ENCODE measurements around the gene TJP3. TPM values are rescaled to one million over a fixed set of nuclear protein-coding genes. Genes with fewer than 3 reads are reported as not detected.

Gene TJP3
- total and polyA plus RNA-seq, 7 experiments from 2014 or later, result 1.2 to 20.1 (median 16.1) TPM

GRCh38 chr19:3721131-3721886 lies 13.1 kb downstream of the TJP3 start:
- intact Hi-C loops (cut with micrococcal nuclease), result loop anchor here in 1 of 2 donors (1.0 to 2.0 kb wide), 2 partner anchors 21 to 41 kb away; partner anchors contain the start of genes MRPL54 and PIP5K1C
- CTCF ChIA-PET, result interaction anchor here (2.3 kb wide), 1 partner anchor 42 kb away, joined by 9 read pairs; the partner anchor contains the start of gene MRPL54
- Histone ChIP-seq H3K4me3 (ENCODE audit: low read length) (peak overlapping the region; percentile 61), H3K27me3 (ENCODE audit: control insufficient read depth in 2 of 2, insufficient read depth in 2 of 2, low read length in 2 of 2) (peaks cover 0 to 3% of the 10 kb centered on the region in 2 donors), H3K9me3 (ENCODE audit: control insufficient read depth in 2 of 3, low read length in 3 of 3) (no peaks in the 10 kb centered on the region), H3K27ac (ENCODE audit: low read depth, low read length) (no peak overlapping the region), H3K36me3 (ENCODE audit: control insufficient read depth in 2 of 3, insufficient read depth in 3 of 3, low read length in 3 of 3) (no peaks in the 10 kb centered on the region), H3K4me1 (ENCODE audit: control insufficient read depth in 2 of 2, insufficient read depth in 2 of 2, low read length in 2 of 2) (peaks cover 9 to 15% of the 10 kb centered on the region in 2 donors)
- POLR2A ChIA-PET, result interaction anchor here (1.1 to 2.0 kb wide), 3 partner anchors 33 to 101 kb away, joined by 3 to 15 read pairs (median 6); partner anchors contain the start of genes APBA3 and MRPL54
- Mint-ChIP-seq H3K27me3 (peaks cover 0 to 54% (median 0%) of the 10 kb centered on the region in 5 donors), H3K9me3 (no peaks in the 10 kb centered on the region), H3K36me3 (no peaks in the 10 kb centered on the region), H3K4me1 (peaks cover 0 to 21% (median 8%) of the 10 kb centered on the region in 7 donors), H3K4me3 (peak overlapping the region; percentile 68 to 87 (median 81)), H3K27ac (peak overlapping the region in 1 of 9 donors; percentile 4)
- ATAC-seq, result peak; percentile 99
- DNase-seq, result peak; percentile 72 to 88 (median 83)

GRCh38 chr19:3721887-3722442 lies 13.8 kb downstream of the TJP3 start:
- H3K9me3 Mint-ChIP-seq, result no peaks in the 10 kb centered on the region
- H3K27ac Mint-ChIP-seq, result peak overlapping the region in 5 of 9 donors; percentile 41 to 87 (median 71)
- intact Hi-C loops (cut with micrococcal nuclease), result loop anchor here in 1 of 2 donors (1.0 to 2.0 kb wide), 2 partner anchors 21 to 40 kb away; partner anchors contain the start of genes MRPL54 and PIP5K1C
- H3K36me3 Mint-ChIP-seq, result no peaks in the 10 kb centered on the region
- no peaks in the 10 kb centered on the region for H3K36me3 ChIP-seq (ENCODE audit: control insufficient read depth in 2 of 3, insufficient read depth in 3 of 3, low read length in 3 of 3)
- CTCF ChIA-PET, result interaction anchor here (2.3 kb wide), 1 partner anchor 41 kb away, joined by 9 read pairs; the partner anchor contains the start of gene MRPL54
- H3K4me1 ChIP-seq (ENCODE audit: control insufficient read depth in 2 of 2, insufficient read depth in 2 of 2, low read length in 2 of 2), result peaks cover 9 to 15% of the 10 kb centered on the region in 2 donors
- no peaks in the 10 kb centered on the region for H3K9me3 ChIP-seq (ENCODE audit: control insufficient read depth in 2 of 3, low read length in 3 of 3)
- no peak overlapping the region for H3K27ac ChIP-seq (ENCODE audit: low read depth, low read length)
- H3K4me3 ChIP-seq (ENCODE audit: low read length), result peak overlapping the region; percentile 61
- ATAC-seq, result no peak
- H3K27me3 Mint-ChIP-seq, result peaks cover 0 to 54% (median 0%) of the 10 kb centered on the region in 5 donors
- peak overlapping the region in 9 of 10 donors; percentile 76 to 87 (median 81) for H3K4me3 Mint-ChIP-seq
- no peak for DNase-seq
- H3K27me3 ChIP-seq (ENCODE audit: control insufficient read depth in 2 of 2, insufficient read depth in 2 of 2, low read length in 2 of 2), result peaks cover 0 to 3% of the 10 kb centered on the region in 2 donors
- POLR2A ChIA-PET, result interaction anchor here (0.7 to 2.0 kb wide), 4 partner anchors 34 to 194 kb away, joined by 3 to 15 read pairs (median 4); partner anchors contain the start of genes APBA3 and MRPL54
- peaks cover 0 to 21% (median 8%) of the 10 kb centered on the region in 7 donors for H3K4me1 Mint-ChIP-seq

DNA sequence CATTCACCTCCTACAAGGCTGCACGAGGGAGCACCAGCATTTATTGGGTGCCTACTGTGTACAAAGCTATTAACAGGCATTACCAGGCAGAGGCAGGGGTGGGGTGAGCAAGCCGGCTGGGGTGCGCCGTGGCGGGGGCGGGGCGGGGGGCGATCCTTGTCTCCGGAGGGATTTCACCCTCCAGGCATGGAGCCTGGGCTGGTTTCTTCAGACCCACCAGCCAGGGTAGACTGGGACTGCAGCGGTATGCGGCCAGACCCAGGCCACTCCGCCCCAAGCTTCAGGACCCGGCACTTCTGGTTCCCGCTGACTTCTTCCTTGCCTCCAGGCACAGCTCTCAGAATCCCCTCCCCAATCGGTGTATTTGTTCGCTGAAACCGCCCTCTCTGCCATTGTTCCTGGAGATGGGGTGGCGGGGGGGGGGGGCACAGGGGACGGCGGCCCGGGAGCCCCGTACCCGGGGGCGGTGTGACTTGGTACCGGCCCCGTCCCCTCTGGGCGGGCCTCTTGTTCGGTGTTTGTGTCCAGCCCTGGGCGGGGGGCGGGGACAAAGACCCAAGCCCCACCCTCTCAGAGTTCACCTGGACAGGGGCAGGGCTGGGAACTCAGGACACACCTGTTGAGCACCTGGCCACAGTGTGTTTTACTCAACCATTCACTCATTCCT lies 14.4 kb downstream of the TJP3 start:
- Mint-ChIP-seq H3K27me3 (peaks cover 0 to 54% (median 0%) of the 10 kb centered on the region in 5 donors), H3K4me3 (peak overlapping the region in 9 of 10 donors; percentile 76 to 87 (median 81)), H3K36me3 (no peaks in the 10 kb centered on the region), H3K4me1 (peaks cover 0 to 21% (median 8%) of the 10 kb centered on the region in 7 donors), H3K9me3 (no peaks in the 10 kb centered on the region), H3K27ac (peak overlapping the region in 6 of 9 donors; percentile 9 to 87 (median 57))
- ATAC-seq (no peak), DNase-seq (no peak)
- Histone ChIP-seq H3K36me3 (ENCODE audit: control insufficient read depth in 2 of 3, insufficient read depth in 3 of 3, low read length in 3 of 3) (no peaks in the 10 kb centered on the region), H3K27ac (ENCODE audit: low read depth, low read length) (no peak overlapping the region), H3K9me3 (ENCODE audit: control insufficient read depth in 2 of 3, low read length in 3 of 3) (no peaks in the 10 kb centered on the region), H3K4me3 (ENCODE audit: low read length) (peak overlapping the region; percentile 61), H3K4me1 (ENCODE audit: control insufficient read depth in 2 of 2, insufficient read depth in 2 of 2, low read length in 2 of 2) (peaks cover 9 to 15% of the 10 kb centered on the region in 2 donors), H3K27me3 (ENCODE audit: control insufficient read depth in 2 of 2, insufficient read depth in 2 of 2, low read length in 2 of 2) (peaks cover 0 to 3% of the 10 kb centered on the region in 2 donors)
- CTCF ChIA-PET, result interaction anchor here (2.3 kb wide), 1 partner anchor 40 kb away, joined by 9 read pairs; the partner anchor contains the start of gene MRPL54
- POLR2A ChIA-PET, result interaction anchor here (0.5 to 2.0 kb wide), 5 partner anchors 38 to 524 kb away, joined by 3 to 15 read pairs (median 3); partner anchors contain the start of genes APBA3, MRPL54 and YJU2
- intact Hi-C loops (cut with micrococcal nuclease), result no loop called here

DNA sequence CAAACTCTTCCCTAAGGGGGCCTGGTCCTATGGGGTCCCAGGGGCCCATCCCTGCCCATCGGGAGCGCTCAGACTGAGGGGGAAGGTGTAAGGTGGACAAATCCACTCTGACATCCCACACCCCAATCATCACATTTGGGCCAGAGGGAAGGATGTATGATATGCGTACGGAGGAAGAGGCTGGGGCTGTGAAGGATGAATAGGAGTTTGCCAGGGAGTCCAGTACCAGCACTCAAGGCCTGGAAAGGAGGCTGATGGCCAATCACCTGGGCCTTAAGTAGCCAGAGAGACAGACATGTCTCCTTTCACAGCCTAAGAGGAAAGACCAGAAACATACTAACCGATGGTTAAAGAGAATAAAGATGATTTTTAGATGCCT lies 14.9 kb downstream of the TJP3 start:
- ChIA-PET CTCF (no interaction called here), POLR2A (interaction anchor here (0.8 kb wide), 1 partner anchor 38 kb away, joined by 3 read pairs; no protein-coding TSS in a partner anchor)
- Mint-ChIP-seq H3K27ac (peak overlapping the region in 4 of 9 donors; percentile 9 to 65 (median 26)), H3K4me1 (peaks cover 0 to 21% (median 8%) of the 10 kb centered on the region in 7 donors), H3K9me3 (no peaks in the 10 kb centered on the region), H3K4me3 (peak overlapping the region in 6 of 10 donors; percentile 10 to 86 (median 46)), H3K27me3 (peaks cover 0 to 54% (median 0%) of the 10 kb centered on the region in 5 donors), H3K36me3 (no peaks in the 10 kb centered on the region)
- intact Hi-C loops (cut with micrococcal nuclease), result no loop called here
- Histone ChIP-seq H3K4me1 (ENCODE audit: control insufficient read depth in 2 of 2, insufficient read depth in 2 of 2, low read length in 2 of 2) (peaks cover 9 to 15% of the 10 kb centered on the region in 2 donors), H3K36me3 (ENCODE audit: control insufficient read depth in 2 of 3, insufficient read depth in 3 of 3, low read length in 3 of 3) (no peaks in the 10 kb centered on the region), H3K9me3 (ENCODE audit: control insufficient read depth in 2 of 3, low read length in 3 of 3) (no peaks in the 10 kb centered on the region), H3K27me3 (ENCODE audit: control insufficient read depth in 2 of 2, insufficient read depth in 2 of 2, low read length in 2 of 2) (peaks cover 0 to 3% of the 10 kb centered on the region in 2 donors), H3K27ac (ENCODE audit: low read depth, low read length) (no peak overlapping the region), H3K4me3 (ENCODE audit: low read length) (no peak overlapping the region)
- no peak for DNase-seq
- ATAC-seq, result no peak

GRCh38 chr19:3723883-3724282 lies 15.7 kb downstream of the TJP3 start:
- Mint-ChIP-seq H3K4me1 (peaks cover 0 to 21% (median 8%) of the 10 kb centered on the region in 7 donors), H3K4me3 (no peak overlapping the region), H3K27ac (peak overlapping the region in 2 of 9 donors; percentile 12 to 57), H3K36me3 (no peaks in the 10 kb centered on the region), H3K27me3 (peaks cover 0 to 54% (median 0%) of the 10 kb centered on the region in 5 donors), H3K9me3 (no peaks in the 10 kb centered on the region)
- DNase-seq (no peak), ATAC-seq (no peak)
- CTCF ChIA-PET, result interaction anchor here (0.9 to 1.1 kb wide), 2 partner anchors 34 to 98 kb away, joined by 3 read pairs; no protein-coding TSS in a partner anchor
- H3K36me3 ChIP-seq (ENCODE audit: control insufficient read depth in 2 of 3, insufficient read depth in 3 of 3, low read length in 3 of 3), result no peaks in the 10 kb centered on the region
- H3K4me3 ChIP-seq (ENCODE audit: low read length), result no peak overlapping the region
- POLR2A ChIA-PET, result interaction anchor here (0.6 kb wide), 1 partner anchor 38 kb away, joined by 6 read pairs; the partner anchor contains the start of genes APBA3 and MRPL54
- H3K4me1 ChIP-seq (ENCODE audit: control insufficient read depth in 2 of 2, insufficient read depth in 2 of 2, low read length in 2 of 2), result peaks cover 9 to 15% of the 10 kb centered on the region in 2 donors
- H3K9me3 ChIP-seq (ENCODE audit: control insufficient read depth in 2 of 3, low read length in 3 of 3), result no peaks in the 10 kb centered on the region
- H3K27ac ChIP-seq (ENCODE audit: low read depth, low read length), result no peak overlapping the region
- H3K27me3 ChIP-seq (ENCODE audit: control insufficient read depth in 2 of 2, insufficient read depth in 2 of 2, low read length in 2 of 2), result peaks cover 0 to 3% of the 10 kb centered on the region in 2 donors
- intact Hi-C loops (cut with micrococcal nuclease), result no loop called here

Data from naive thymus-derived CD4-positive, alpha-beta T cell (primary cell).